GM12892 (cell line): ENCODE results near the gene LRRC3.

Source experiments
- POLR2A ChIP-seq: IDR thresholded peaks from 2 replicates; pipeline ENCODE4 v1.6.1; 2011; ENCODE audit warnings: low read depth, low read length, control low read depth
- POLR2AphosphoS5 ChIP-seq: IDR thresholded peaks from 2 replicates; pipeline ENCODE4 v1.6.1; 2011; ENCODE audit warnings: low read depth, low read length, control low read depth
- TAF1 ChIP-seq: IDR thresholded peaks from 2 replicates; pipeline ENCODE4 v1.6.1; 2011; ENCODE audit warnings: low read depth, mild to moderate bottlenecking, control low read depth, low read length, borderline replicate concordance

DNA sequence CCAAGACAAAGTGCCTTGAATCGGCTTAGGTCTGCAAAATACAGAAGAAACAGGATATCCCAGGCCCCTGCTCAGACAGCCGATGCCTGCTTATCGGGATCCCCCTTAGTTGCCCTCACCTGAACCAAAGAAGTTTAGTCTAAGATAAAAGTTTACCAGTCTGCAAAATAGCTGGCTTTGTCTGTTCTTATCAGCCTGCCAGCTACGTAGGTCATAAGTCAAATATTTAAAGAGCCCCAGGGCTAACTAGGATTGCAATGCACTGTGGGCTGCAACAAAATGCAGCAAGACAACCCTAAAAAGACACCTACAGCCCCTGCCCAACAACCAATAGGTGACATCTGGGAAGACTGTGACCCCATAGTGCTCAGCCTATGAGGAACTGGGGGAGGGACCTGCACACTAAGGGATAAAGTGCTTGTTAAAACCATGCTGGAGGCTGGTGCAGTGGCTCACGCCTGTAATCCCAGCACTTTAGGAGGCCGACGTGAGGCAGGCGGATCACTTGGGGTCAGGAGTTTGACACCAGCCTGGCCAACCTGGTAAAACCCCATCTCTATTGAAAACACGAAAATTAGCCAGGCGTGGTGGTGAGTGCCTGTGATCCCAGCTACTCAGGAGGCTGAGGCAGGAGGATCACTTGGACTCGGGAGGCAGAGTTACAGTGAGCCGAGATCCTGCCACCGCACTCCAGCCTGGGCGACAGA lies 27.4 kb downstream of the LRRC3 start:
- TF ChIP-seq POLR2A = no peak
- TF ChIP-seq TAF1 = no peak
- TF ChIP-seq POLR2AphosphoS5 = no peak
